Mucosa of rectum (tissue), 2 donors: ENCODE results near the gene BCO2.

Source experiments
- H3K27ac ChIP-seq, 2 donors: one replicate each; pipeline ENCODE4 v1.7.0; 2013; ENCODE audit warnings: inconsistent platforms in 2 of 2, low read depth in 2 of 2, low read length in 2 of 2
- H3K27me3 ChIP-seq, 2 donors: one replicate each; pipeline ENCODE4 v1.7.0; 2013; ENCODE audit warnings: low read length in 2 of 2; ENCODE audit not compliant: control insufficient read depth in 2 of 2, insufficient read depth in 2 of 2
- H3K36me3 ChIP-seq, 2 donors: one replicate each; pipeline ENCODE4 v1.7.0; 2013; ENCODE audit warnings: low read length in 2 of 2; ENCODE audit not compliant: control insufficient read depth in 2 of 2, insufficient read depth in 2 of 2
- H3K4me1 ChIP-seq, 2 donors: one replicate each; pipeline ENCODE4 v1.7.0; 2013; ENCODE audit warnings: low read length in 2 of 2, mild to moderate bottlenecking in 1 of 2; ENCODE audit not compliant: control insufficient read depth in 2 of 2, insufficient read depth in 2 of 2
- H3K4me3 ChIP-seq, 2 donors: one replicate each; pipeline ENCODE4 v1.7.0; 2013; ENCODE audit warnings: low read length in 2 of 2
- H3K9ac ChIP-seq, 2 donors: one replicate each; pipeline ENCODE4 v1.7.0; 2013; ENCODE audit warnings: low read length in 2 of 2, low read depth in 1 of 2, mild to moderate bottlenecking in 1 of 2
- H3K9me3 ChIP-seq, 2 donors: one replicate each; pipeline ENCODE4 v1.7.0; 2013; ENCODE audit warnings: low read length in 2 of 2; ENCODE audit not compliant: control insufficient read depth in 2 of 2
- donor health status: healthy.
- donor health status: Normal muscosa, but diverticular disease.

Gene BCO2

GRCh38 chr11:112212290-112212689 is 37.0 kb downstream of the BCO2 start:
- Histone ChIP-seq H3K27me3 (no peaks in the 10 kb centered on the region), H3K27ac (no peak overlapping the region), H3K4me3 (no peak overlapping the region), H3K4me1 (no peaks in the 10 kb centered on the region), H3K9ac (no peak overlapping the region), H3K36me3 (no peaks in the 10 kb centered on the region), H3K9me3 (no peaks in the 10 kb centered on the region)

GRCh38 chr11:112212710-112213109 is 37.4 kb downstream of the BCO2 start:
- H3K9me3 ChIP-seq: no peaks in the 10 kb centered on the region
- no peak overlapping the region for H3K9ac ChIP-seq
- H3K27ac ChIP-seq: no peak overlapping the region
- H3K4me1 ChIP-seq: no peaks in the 10 kb centered on the region
- no peaks in the 10 kb centered on the region for H3K36me3 ChIP-seq
- H3K27me3 ChIP-seq: no peaks in the 10 kb centered on the region
- no peak overlapping the region for H3K4me3 ChIP-seq

- H3K4me3 ChIP-seq: no peak overlapping the region
- no peak overlapping the region for H3K9ac ChIP-seq
- H3K27ac ChIP-seq: no peak overlapping the region
- no peaks in the 10 kb centered on the region for H3K27me3 ChIP-seq
- no peaks in the 10 kb centered on the region for H3K9me3 ChIP-seq
- H3K4me1 ChIP-seq: no peaks in the 10 kb centered on the region
- H3K36me3 ChIP-seq: no peaks in the 10 kb centered on the region
These were observed 38.4 kb downstream of the BCO2 start for GRCh38 chr11:112213753-112214152.

- no peaks in the 10 kb centered on the region for H3K9me3 ChIP-seq
- H3K27ac ChIP-seq: no peak overlapping the region
- H3K9ac ChIP-seq: no peak overlapping the region
- H3K4me1 ChIP-seq: peaks cover 0 to 3% of the 10 kb centered on the region in 2 donors
- H3K36me3 ChIP-seq: no peaks in the 10 kb centered on the region
- H3K4me3 ChIP-seq: no peak overlapping the region
- no peaks in the 10 kb centered on the region for H3K27me3 ChIP-seq
These were observed 40.3 kb downstream of the BCO2 start for GRCh38 chr11:112215621-112216020.

- Histone ChIP-seq H3K27me3 (no peaks in the 10 kb centered on the region), H3K36me3 (no peaks in the 10 kb centered on the region), H3K27ac (no peak overlapping the region), H3K4me1 (peaks cover 0 to 3% of the 10 kb centered on the region in 2 donors), H3K4me3 (no peak overlapping the region), H3K9ac (no peak overlapping the region), H3K9me3 (no peaks in the 10 kb centered on the region)
These were observed 41.3 kb downstream of the BCO2 start for GRCh38 chr11:112216561-112217105.

GRCh38 chr11:112219476-112220232 is 44.3 kb downstream of the BCO2 start:
- no peak overlapping the region for H3K9ac ChIP-seq
- no peak overlapping the region for H3K4me3 ChIP-seq
- H3K36me3 ChIP-seq: no peaks in the 10 kb centered on the region
- H3K9me3 ChIP-seq: no peaks in the 10 kb centered on the region
- H3K27ac ChIP-seq: no peak overlapping the region
- peaks cover 0 to 3% of the 10 kb centered on the region in 2 donors for H3K4me1 ChIP-seq
- no peaks in the 10 kb centered on the region for H3K27me3 ChIP-seq

GRCh38 chr11:112221274-112221835 is 46.0 kb downstream of the BCO2 start:
- no peak overlapping the region for H3K27ac ChIP-seq
- no peak overlapping the region for H3K4me3 ChIP-seq
- no peaks in the 10 kb centered on the region for H3K9me3 ChIP-seq
- H3K4me1 ChIP-seq: peaks cover 0 to 3% of the 10 kb centered on the region in 2 donors
- no peak overlapping the region for H3K9ac ChIP-seq
- no peaks in the 10 kb centered on the region for H3K27me3 ChIP-seq
- no peaks in the 10 kb centered on the region for H3K36me3 ChIP-seq

GRCh38 chr11:112222303-112222702 is 47.0 kb downstream of the BCO2 start:
- Histone ChIP-seq H3K27ac (no peak overlapping the region), H3K9ac (no peak overlapping the region), H3K9me3 (no peaks in the 10 kb centered on the region), H3K4me3 (no peak overlapping the region), H3K27me3 (no peaks in the 10 kb centered on the region), H3K4me1 (peaks cover 3 to 9% of the 10 kb centered on the region in 2 donors), H3K36me3 (no peaks in the 10 kb centered on the region)

GRCh38 chr11:112223121-112223520 is 47.8 kb downstream of the BCO2 start:
- Histone ChIP-seq H3K36me3 (no peaks in the 10 kb centered on the region), H3K9ac (no peak overlapping the region), H3K4me1 (peaks cover 5 to 12% of the 10 kb centered on the region in 2 donors), H3K9me3 (no peaks in the 10 kb centered on the region), H3K27me3 (no peaks in the 10 kb centered on the region), H3K27ac (no peak overlapping the region), H3K4me3 (no peak overlapping the region)

GRCh38 chr11:112223754-112224532 is 48.6 kb downstream of the BCO2 start:
- no peaks in the 10 kb centered on the region for H3K27me3 ChIP-seq
- H3K4me3 ChIP-seq: no peak overlapping the region
- no peaks in the 10 kb centered on the region for H3K9me3 ChIP-seq
- H3K9ac ChIP-seq: no peak overlapping the region
- H3K36me3 ChIP-seq: peaks cover 0 to 2% of the 10 kb centered on the region in 2 donors
- H3K27ac ChIP-seq: no peak overlapping the region
- H3K4me1 ChIP-seq: peaks cover 5 to 12% of the 10 kb centered on the region in 2 donors
